Measurements from ENCODE around the gene OSMR.

- TF ChIP-seq NFE2L2 (conservative IDR thresholded peaks at IDR 0.05; ENCODE audit: low read length), result no peak
- no peak for TF ChIP-seq CTCF (IDR thresholded peaks at IDR 0.05)
- no peak for TF ChIP-seq SMC3 (IDR thresholded peaks at IDR 0.05)
- no peak for TF ChIP-seq POLR2A (IDR thresholded peaks at IDR 0.05; ENCODE audit: low read length)
- TF ChIP-seq FOXS1 (CRISPR knock-in tag; IDR thresholded peaks at IDR 0.05), result no peak
- no peak for TF ChIP-seq EP300 (IDR thresholded peaks at IDR 0.05)
- TF ChIP-seq MYC (IDR thresholded peaks at IDR 0.05; ENCODE audit: borderline replicate concordance, low read length), result no peak
- no peak for TF ChIP-seq RCOR1 (IDR thresholded peaks at IDR 0.05; ENCODE audit: low read depth, low read length)
These were observed 18.3 kb upstream of the OSMR start for GRCh38 chr5:38827525-38827924.

All from A549 (cell line).